HG02981 (cell line): Measurements from ENCODE around the gene HLA-DMB.

Experiments
- ATAC-seq: cut with Tn5 transposase; IDR thresholded peaks from one replicate; pipeline ENCODE4 v1.9.1; 2021; ENCODE audit warnings: mild to moderate bottlenecking, moderate library complexity; ENCODE audit not compliant: unreplicated experiment

Gene HLA-DMB

DNA sequence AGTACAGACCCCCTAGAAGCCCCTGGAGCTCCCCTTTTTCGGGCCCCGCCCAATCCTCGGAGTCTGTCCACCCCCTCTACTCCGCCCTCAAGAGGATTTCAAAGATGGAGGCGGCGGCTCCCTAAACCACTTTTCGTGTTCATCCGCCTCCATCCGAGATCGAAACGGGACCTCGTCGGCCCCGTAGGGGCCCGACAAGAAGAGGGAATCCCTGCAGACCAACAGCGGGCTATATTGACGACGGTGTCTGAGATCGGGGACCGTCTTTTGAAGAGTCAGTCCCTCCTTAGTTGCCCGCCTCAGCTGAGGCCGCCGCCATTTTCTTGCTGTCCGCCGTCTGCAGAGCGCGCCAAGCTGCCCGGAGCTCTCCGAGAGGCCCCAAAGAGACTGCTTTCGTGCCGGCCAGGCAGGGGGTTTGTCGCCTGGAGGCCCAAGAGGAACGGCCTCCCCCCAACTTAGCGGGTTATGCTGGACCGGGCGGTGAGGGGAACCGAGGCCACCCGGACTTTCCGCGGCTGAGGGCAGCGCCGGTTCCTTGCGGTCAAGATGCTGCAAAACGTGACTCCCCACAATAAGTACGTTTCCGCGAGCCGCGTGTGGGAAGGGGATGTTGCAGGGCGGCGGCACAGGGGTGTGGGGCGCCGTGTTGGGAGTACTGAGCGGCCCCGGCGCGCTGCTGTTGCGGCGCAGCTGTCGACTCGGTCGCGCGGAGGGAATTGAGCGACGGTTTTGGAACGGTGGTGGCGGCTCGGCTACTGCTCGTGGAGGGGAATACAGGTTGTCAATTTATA, 31.7 kb upstream of the HLA-DMB start:
- no peak for ATAC-seq

DNA sequence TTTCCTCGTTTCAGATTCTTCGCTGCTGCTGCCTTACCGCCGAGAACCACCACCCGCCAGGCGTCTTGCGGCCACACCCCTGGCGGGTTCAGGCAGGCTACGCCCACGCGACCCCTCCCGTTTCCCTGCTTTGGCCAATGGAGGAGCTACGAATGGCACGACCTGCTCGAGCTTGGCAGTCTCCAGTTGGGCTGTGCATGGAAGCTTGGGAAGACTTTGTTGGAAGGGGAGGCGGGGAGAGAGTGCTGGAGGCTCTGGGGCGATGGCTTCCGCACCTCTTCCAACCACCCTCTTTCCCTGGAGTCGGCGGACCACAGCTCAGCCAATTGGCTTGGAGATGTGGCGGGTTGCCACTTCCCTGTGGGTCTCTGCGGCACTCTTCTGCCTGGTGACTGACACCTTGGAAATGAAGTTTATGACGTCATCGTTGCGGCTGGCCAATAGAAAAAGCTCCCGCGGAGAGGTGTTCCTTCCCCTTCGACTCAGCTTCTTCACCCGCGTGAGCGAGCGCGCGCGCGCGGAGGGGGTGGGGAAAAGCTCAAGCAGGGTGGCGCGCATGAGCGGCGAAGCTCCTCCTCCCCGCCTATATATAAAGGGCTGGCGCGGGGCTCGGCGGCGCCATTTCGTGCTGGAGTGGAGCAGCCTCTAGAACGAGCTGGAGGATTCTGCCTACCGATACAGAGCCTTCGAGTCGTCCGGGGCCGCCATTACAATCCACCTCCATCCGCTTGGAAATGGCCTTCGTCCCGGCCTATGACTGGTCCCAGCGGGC, 30.9 kb upstream of the HLA-DMB start:
- peak; percentile 40 for ATAC-seq

DNA sequence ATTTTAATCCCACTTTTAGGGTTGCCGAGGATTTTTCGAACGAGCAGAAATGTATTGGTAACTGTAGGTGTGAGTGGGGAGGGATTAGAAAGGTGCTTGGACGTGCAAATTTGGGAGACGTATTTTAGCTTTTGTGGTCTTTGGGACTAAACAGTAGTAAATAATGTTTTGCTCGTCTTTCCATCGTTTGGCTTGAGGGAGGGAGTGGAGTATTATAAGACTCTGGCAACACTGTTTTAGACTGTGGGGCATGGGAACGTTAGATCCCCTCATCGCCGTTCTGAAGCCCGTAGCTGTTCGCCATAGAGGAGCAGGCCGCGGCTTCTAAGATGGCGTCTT, 30.4 kb upstream of the HLA-DMB start:
- no peak for ATAC-seq

DNA sequence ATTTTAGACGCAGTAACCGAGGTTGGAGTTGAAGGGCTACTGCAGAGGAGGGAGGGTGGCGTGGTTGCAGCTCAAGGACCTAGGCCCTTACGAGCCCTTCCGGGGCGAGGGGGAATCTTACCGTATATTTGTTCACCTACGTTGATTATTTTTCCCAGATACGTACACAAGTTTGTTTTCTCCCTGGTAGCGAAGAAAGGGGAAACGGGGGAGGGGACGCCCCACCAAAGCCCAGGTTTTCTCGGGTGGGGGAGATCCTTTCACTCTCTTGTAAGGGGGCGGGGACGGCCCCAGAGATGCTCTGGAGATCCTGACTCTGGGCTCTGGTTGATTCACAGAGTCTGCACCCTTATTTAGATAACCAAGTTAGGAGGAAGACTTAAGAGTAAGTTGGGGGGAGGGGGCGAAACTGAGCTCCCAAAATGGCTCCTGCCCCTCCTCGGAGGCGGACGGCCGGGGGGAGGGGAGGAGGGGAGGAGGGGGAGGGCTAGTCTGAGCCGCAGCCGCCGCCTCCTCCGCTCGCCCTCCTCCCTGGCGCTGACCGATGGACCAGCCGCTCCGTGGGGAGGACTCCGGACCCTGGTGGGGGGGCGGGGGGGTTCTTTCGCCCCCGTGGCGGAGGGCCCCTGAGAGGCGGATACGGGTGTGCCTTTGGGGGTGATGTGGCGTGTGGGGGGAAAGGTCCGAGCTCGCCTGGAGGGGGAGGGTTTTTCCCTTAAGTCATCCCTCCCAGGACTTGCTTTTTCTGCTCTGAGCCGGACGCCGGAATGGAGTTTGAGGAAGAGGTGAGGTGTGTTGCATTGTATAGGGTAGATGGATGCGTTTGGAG, 29.8 kb upstream of the HLA-DMB start:
- no peak for ATAC-seq

DNA sequence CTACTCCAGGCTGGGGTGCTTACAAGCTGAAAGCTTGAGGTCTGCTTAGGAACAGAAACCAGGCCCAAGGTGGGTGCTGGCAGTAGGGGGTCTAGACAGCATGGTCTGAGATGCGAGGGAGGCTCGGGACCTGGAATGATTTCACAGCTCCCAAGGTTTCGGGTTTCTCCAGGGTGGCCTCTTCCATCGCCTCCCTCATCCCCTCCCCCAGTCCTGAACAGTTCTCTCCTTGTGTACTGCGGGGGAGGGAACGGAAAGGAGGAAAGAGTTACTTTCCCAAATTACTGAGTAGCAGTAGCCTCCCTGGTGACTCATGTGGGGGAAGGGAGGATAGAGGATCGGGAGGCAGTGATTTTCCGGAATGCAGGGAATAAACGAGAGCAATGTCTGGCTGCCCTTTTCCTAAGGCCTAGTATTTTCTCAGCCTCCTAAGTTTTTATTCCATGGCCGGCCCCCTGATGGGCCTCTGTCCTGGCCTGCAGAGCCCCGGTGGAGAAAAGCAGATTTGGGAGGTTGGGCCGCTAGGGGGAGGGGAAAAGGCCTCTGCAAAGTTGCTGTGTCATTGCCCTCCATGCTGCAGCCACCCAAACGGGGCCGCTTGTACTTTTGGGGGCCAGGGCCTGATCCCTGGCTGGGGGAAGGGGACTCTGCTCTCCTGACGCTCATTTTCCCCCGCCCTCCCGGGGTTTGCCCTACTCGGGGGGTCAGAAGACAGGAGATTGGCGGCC, 29.0 kb upstream of the HLA-DMB start:
- ATAC-seq = no peak

DNA sequence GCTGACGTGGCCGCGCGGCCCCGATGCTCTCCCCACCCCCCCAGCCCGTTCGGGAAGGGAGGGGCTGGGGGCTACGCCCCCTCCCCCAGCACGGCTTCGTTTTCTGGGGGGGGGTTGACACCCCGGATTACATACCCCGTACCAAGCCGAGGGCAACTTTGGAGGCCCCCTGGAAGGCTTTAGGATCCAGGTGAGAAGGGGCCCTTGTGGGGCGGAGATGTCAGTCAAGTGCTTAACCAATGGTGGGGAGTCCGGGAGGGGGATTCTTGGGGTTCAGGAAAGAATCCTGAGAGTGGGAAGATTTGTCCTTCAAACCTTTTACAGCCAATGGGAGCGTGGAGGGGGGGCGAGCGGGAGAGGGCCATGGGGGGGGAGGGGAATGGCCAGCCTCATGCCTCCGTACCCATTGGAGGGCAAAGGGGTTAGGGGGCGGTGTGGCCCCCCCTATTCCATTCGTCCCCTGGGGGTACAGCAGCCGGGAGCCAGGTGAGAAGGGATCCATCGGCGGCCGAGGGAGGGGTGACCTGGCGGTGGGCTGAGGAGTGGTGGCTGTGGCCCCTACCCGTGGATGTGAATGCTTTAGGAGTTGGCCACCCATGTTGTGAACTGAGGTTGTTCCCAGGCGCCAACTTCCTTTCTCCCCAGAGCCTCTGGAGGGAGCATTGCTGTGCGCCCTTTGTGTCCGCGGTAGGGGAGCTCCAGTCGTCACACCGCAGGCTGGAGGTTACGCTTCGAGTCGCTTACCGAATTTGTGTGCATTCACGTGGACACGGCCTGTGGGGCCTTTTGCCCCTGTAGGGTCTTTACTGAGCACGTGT, 28.2 kb upstream of the HLA-DMB start:
- no peak for ATAC-seq

DNA sequence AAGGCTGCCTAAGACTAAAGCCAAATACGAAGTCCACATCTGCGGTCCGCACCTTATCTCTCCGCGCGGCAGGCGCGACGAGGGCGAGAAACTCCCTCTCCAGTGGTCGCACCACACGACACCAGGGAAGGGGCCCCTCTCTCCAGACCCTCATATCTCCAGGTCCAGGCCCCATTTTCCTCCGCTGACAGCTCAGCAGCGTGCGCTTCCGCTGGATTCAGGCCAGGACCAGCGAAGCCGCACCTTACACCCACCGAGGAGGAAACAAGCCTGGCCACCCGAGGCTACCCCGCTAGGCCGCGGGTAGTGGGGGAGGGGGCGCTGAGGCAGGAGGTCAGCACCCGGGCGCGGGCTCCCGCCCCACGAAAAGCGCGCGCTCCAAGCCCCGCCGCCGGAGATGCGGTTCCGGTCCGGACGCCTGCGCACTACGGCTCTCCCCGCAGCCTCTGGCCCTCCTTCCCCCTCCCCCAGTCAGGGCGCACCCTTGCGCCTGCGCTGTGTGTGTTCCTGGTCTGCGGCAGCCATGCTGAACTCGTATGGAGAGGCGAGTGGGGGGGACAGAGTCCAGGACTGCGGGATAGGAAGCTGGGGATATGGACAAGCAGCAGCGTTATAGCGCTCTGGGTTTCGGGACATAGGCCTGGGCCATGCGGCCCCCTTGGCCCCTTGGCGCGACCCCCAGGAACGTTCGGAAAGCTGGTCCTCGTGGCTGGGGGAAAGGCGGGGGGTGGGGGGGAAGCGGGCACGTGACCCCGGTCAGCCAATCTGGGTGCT, 27.5 kb upstream of the HLA-DMB start, which contains the start of gene BRD2:
Gene BRD2 (plus strand): TSS at position 502 of the 774 bp plus-strand sequence. CDS start 4,305 bp downstream, outside the sequence.
- ATAC-seq = peak; percentile 26

DNA sequence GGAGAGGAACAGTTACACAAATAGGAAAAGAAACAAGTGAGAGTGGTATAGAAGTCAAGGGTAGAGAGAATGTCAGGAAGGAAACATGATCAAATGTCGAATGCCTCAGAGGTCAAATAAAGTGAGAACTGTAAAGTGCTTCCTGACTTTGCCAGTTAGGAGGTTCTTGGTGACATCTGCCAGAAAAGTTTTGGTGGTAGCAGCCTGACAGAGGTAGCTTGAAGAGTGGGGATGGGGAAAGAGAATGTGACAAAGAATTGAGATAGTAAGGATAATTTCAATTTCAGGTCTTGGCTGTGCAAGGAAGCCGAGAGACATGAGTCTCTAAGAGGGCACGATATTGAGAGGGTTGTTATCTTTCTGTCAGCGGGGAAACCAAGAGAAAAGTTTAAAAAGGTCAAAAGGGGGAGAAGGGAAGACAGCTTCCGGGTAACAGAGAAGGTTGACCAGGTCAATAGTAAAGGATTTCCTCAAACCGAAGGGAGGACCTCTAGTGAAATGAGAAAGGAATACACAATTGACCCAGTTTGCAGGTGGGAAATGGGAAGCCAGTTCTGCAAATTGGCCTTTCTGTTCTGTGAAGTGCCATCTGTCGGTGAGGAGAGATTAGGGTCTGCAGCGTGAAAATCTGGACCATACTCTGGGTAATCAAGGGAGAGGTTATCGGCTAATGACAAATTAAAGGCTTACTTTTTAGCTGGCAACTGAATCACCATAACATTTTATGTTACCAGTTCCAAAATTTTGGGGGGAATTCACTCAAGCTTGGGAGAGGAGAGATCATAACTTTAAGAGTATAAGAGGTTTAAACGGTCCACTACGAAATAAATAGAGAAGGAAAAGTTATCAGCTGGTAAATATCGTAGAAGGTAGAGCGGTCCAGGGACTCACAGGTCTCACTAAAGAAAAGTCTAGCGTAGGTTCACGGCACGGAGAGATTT, 26.6 kb upstream of the HLA-DMB start:
- no peak for ATAC-seq

DNA sequence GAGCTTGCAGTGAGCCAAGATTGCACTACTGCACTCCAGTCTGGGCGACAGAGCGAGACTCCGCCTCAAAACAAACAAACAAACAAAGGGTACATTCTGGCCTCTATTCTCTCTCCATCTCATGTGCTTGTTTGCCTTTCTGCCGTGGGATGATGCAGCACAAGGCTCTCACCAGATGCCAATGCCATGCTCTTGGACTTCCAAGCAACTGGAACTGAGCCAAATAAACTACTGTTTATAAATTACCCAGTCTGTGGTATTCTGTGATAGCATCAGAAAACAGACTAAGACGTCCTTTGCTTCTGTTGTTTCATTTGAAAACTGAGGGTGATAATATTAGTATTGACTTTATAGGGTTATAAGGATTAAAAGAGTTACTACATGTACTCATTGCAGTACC, 23.9 kb upstream of the HLA-DMB start:
- no peak for ATAC-seq

DNA sequence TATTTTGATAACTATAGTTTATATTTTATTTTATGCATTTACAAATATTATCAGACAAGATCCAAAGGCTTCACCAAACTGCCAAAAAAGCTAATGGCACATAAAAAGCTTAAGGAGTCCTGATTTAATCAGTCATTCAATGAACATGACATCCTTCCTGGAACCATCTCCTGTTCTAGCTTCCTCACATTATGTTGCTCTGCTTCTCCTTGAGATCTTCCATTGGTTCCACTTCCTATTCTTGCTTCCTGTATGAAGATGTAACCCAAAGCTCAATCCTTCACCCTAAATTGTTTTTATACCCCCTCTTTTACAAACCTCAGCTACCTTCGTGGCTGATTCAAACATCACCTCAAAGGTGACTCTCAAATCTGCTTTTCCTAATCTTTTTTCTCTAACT, 23.0 kb upstream of the HLA-DMB start:
- ATAC-seq = no peak

DNA sequence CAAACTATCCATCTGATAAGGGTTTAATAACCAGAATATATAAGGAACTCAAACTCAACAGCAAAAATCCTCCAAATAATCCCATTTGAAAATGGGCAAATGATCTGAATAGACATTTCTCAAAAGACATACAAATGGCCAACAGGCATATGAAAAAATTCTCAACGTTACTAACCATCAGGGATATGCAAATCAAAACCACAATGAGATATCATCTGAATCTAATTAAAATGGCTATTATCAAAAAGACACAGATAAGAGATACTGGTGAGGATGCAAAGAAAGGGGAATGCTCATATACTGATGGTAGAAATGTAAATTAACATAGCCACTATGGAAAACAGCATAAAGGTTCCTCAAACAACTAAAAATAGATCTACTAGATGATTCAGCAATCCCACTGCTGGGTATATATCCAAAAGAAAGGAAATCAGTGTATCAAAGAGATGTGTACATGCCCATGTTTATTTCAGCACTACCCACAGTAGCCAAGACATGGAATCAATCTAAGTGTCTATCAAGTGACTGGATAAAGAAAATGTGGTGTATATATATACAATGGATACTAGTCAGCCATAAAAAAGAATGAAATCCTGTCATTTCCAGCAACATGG, 21.5 kb upstream of the HLA-DMB start:
- no peak for ATAC-seq

DNA sequence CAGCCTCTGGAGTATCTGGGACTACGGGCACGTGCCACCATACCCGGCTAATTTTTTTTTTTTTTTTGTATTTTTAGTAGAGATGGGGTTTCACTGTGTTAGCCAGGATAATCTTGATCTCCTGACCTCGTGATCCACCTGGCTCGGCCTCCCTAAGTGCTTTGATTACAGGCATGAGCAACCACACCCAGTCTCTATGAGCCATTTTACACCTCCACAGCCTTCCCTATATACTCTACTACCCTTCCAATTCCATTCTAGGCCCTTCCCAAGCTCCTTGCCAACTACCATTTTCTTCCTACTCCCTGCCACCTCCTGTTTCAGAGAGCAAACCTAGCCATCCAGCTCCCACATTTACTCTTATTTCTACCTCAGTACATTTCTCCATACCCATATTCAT, 19.7 kb upstream of the HLA-DMB start:
- no peak for ATAC-seq

DNA sequence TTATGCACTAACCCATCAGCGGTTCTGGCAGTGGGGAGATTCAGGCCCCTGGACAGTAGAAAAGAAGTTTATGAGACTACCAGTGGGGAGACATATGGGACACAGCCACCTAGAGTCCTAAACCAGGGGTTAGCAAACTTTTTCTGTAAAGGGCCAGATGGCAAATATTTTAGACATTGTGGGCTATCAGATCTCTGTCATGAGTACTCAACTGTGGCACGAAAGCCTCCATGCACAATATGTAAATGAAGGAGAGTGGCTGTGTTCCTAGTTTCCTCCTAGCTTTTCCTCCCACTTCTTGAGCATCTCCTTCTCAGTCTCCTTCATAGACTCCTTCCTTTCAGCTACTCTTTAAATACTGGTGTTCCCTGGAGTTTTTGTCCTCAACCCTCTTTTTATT, 15.3 kb upstream of the HLA-DMB start:
- no peak for ATAC-seq

DNA sequence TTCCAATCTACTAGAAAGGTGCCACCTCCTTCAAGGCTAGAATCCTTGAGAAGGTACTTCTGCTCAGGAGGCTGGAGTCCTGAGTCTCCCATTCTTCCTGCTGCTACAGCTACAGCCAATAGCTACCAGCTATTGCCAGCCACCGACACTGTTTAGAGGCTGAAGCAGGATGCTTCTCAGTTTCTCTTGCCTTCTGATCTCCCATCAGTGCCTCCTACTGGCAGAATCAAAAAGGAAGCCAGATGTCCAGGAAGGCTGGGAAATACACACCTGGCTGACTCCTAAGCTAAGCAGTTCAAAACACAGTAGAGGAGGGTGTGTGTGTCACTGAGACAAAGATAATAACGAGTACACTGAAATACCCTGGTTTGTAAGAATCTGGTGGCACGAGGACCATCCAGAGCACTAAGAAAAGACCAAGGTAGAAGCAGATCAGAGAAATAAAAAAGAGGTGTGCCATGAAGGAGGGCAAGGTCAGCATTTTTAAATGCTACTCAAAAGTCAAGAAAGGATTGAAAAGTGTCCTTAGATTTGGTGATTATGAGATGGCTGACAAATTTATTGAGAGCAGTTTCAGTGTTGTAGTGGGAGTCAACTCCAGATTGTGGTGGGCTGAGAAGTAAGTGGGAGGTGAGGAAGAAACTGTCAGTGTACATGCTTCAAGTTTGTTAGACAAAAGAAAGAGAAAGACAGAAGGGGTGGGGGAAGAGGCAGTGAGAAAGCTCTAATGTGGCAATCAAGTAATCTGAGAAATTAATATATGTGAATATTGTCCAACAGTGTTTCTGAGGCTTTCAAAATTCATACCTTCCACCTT, 14.4 kb upstream of the HLA-DMB start:
- ATAC-seq = no peak

DNA sequence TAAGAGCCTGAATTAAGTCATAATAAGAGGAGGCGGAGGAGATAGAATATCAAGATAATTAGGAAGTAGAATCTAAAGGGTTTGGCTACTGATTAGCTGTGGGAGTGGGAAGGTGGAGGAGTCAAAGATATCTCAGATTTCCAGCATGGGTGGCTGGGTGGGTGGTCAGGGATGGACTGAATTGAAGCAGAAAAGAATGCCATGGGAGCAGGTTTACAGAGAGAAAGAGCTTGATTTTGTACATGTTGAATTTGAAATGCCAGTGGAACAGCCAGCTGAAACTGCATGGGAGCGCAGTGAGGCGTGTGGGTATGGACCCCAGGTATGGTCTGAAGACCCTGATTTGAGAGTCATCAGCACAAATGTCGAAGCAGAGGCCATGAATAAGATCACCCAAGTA, 13.4 kb upstream of the HLA-DMB start:
- no peak for ATAC-seq

DNA sequence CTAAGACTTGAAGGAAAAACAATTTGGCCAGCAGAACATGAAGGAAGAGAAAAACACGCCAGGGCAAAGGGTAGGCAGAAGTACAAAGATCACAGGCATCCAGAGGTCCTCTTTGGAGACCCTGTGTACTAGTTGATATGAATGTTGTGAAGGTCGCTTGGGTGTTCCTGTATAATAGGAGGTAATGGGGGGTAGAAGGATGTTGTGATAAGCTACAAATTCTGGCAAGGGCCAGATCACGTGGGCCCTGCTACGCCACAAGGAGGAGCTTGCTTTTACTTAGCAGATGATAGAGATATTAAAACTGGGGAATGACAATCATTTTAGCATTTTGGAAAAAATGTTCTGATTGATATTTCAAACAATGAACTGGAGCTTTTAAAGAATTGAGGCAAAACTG, 12.9 kb upstream of the HLA-DMB start:
- no peak for ATAC-seq
